Measurements from ENCODE around the gene NUB1.
"Not testable (repeated sequence)": the region's sequence is repeated elsewhere in the genome, so short reads cannot be mapped to it uniquely, and the experiment has no call there.

NUB1 gene

DNA sequence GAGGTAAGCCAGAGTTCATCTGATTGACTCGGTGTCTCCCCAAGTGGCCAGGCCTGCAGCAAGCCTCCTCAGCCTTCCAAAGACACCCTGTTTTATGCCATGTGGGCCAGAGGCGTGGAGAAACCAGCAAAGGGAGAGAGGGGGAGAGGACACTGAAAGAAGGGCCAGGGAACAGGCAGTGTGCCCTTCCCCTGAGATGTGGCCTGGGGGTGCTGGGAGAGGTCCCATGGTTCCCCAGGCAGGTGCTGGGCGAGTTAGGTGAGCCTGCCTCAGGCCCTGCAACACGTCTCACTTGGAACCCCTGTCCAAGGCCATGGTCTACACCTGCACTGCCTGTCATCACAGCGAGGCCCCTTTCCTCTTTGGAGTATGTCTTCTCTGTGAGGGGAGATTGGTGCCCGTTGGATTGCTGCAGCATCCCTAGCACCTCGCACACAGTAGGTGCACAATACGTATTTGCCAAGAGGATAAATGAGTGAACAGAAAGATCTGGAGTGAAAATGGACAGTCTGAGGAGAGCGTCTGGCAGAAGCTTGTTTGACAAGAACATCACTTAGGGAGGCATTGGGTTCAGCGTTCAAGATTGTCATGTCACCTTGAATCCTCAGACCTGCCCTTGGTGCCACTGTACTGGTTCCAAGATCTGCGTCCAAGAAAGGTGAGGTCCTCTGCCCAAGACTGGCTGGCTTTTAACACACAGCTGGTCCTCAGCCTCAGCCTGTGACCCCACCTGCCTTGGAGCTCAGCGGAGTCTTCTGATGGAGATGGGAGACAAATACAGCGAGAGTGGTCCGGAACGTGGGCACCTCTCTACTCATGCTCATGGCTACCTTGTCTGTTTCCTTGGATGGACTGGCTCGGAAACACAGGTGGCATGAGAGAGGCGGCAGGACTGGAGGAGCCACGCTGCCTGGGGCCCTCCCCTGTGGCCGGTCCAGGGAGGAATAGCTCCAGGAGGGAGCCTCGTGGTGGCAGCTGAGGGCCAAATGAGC, 39.8 kb upstream of the NUB1 start:
- H3K9me3 ChIP-seq (replicated peaks in 1 of 2; ENCODE audit: control insufficient read depth in 2 of 2, insufficient read depth in 1 of 2, low read depth in 1 of 2, low read length in 2 of 2) = peaks cover 0 to 6% of the 10 kb centered on the region in 2 donors
- peak overlapping the region; percentile 26 for H3K23ac ChIP-seq (ENCODE audit: low read depth, low read length, poor library complexity)
- H3K79me1 ChIP-seq (ENCODE audit: low read depth, low read length) = peaks cover 2% of the 10 kb centered on the region
- peaks cover 0 to 4% of the 10 kb centered on the region in 2 donors for H3K36me3 ChIP-seq (replicated peaks in 1 of 2; ENCODE audit: control insufficient read depth in 2 of 2, insufficient read depth in 2 of 2, low read length in 2 of 2)
- H3K27me3 ChIP-seq (ENCODE audit: control insufficient read depth in 3 of 3, insufficient read depth in 3 of 3, low read depth in 1 of 3, low read length in 3 of 3) = peaks cover 0 to 11% (median 7%) of the 10 kb centered on the region in 3 experiments
- H3K18ac ChIP-seq (ENCODE audit: low read length) = no peak overlapping the region
- H3K14ac ChIP-seq (ENCODE audit: low read length) = peak overlapping the region; percentile 47
- peak overlapping the region; percentile 24 for H2BK15ac ChIP-seq (ENCODE audit: low read length)
- H2BK5ac ChIP-seq (ENCODE audit: low read length) = no peak overlapping the region
- no peak overlapping the region for H3K27ac ChIP-seq (replicated peaks; ENCODE audit: low read length)
- H2BK12ac ChIP-seq (ENCODE audit: low read length) = peak overlapping the region; percentile 77
- no peak overlapping the region for H2BK120ac ChIP-seq (ENCODE audit: low read depth, low read length)
- no peak overlapping the region for H3K4me2 ChIP-seq (ENCODE audit: insufficient read depth, low read length, poor library complexity, severe bottlenecking)
- no peak overlapping the region for H3K9ac ChIP-seq (ENCODE audit: low read depth, low read length, poor library complexity)
- peaks cover 3 to 4% of the 10 kb centered on the region in 2 donors for H3K4me1 ChIP-seq (ENCODE audit: control insufficient read depth in 2 of 2, insufficient read depth in 1 of 2, low read depth in 1 of 2, low read length in 2 of 2)
- no peak overlapping the region for H3K4ac ChIP-seq (ENCODE audit: low read length)
- no peak overlapping the region for H4K8ac ChIP-seq (ENCODE audit: low read depth, low read length)
- no CpG with 5 or more reads among the region's 20 CpGs for WGBS, 2 donors (ENCODE audit: extremely low coverage in 2 of 2, insufficient read length in 2 of 2, insufficient replicate concordance in 1 of 2)
- H2AK5ac ChIP-seq (ENCODE audit: low read depth, low read length) = peak overlapping the region; percentile 60
- no peak overlapping the region for H3K4me3 ChIP-seq (ENCODE audit: low read length in 2 of 2)
- no peak overlapping the region for H4K91ac ChIP-seq (ENCODE audit: low read depth, low read length, poor library complexity)
- H2AFZ ChIP-seq (ENCODE audit: low read length) = no peak overlapping the region
- no peak for DNase-seq (ENCODE audit: low spot score)

DNA sequence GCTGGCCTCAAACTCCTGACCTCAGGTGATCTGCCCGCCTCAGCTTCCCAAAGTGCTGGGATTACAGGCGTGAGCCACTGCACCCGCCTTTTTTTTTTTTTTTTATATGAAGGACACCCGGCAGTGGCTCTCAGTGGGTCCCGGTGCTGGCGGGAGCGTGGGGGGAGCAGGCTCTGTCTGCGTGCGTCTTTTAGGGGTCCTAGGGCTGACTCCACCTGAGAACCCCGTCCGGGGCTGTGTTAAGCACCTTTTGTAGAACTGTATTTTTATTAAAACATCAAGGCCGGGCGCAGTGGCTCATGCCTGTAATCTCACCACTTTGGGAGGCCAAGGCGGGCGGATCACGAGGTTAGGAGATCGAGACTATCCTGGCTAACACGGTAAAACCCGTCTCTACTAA, 37.4 kb upstream of the NUB1 start:
- H3K9ac ChIP-seq (ENCODE audit: low read depth, low read length, poor library complexity); H3K79me1 ChIP-seq (ENCODE audit: low read depth, low read length); DNase-seq (ENCODE audit: low spot score); H3K18ac ChIP-seq (ENCODE audit: low read length); H3K4me2 ChIP-seq (ENCODE audit: insufficient read depth, low read length, poor library complexity, severe bottlenecking); H2BK120ac ChIP-seq (ENCODE audit: low read depth, low read length); H3K4me1 ChIP-seq (ENCODE audit: control insufficient read depth in 2 of 2, insufficient read depth in 1 of 2, low read depth in 1 of 2, low read length in 2 of 2); H2AK5ac ChIP-seq (ENCODE audit: low read depth, low read length); H2BK15ac ChIP-seq (ENCODE audit: low read length); H2BK12ac ChIP-seq (ENCODE audit: low read length); H3K23ac ChIP-seq (ENCODE audit: low read depth, low read length, poor library complexity); H3K14ac ChIP-seq (ENCODE audit: low read length); H3K4ac ChIP-seq (ENCODE audit: low read length); H4K8ac ChIP-seq (ENCODE audit: low read depth, low read length); H2BK5ac ChIP-seq (ENCODE audit: low read length); H4K91ac ChIP-seq (ENCODE audit: low read depth, low read length, poor library complexity); H3K4me3 ChIP-seq (ENCODE audit: low read length in 2 of 2); H3K9me3 ChIP-seq (replicated peaks in 1 of 2; ENCODE audit: control insufficient read depth in 2 of 2, insufficient read depth in 1 of 2, low read depth in 1 of 2, low read length in 2 of 2); H3K36me3 ChIP-seq (replicated peaks in 1 of 2; ENCODE audit: control insufficient read depth in 2 of 2, insufficient read depth in 2 of 2, low read length in 2 of 2); H2AFZ ChIP-seq (ENCODE audit: low read length); H3K27ac ChIP-seq (replicated peaks; ENCODE audit: low read length): not testable (repeated sequence)
- H3K27me3 ChIP-seq (ENCODE audit: control insufficient read depth in 3 of 3, insufficient read depth in 3 of 3, low read depth in 1 of 3, low read length in 3 of 3) = peaks cover 0 to 26% (median 11%) of the 10 kb centered on the region in 3 experiments
- WGBS, 2 donors (ENCODE audit: extremely low coverage in 2 of 2, insufficient read length in 2 of 2, insufficient replicate concordance in 1 of 2) = no CpG with 5 or more reads among the region's 19 CpGs

DNA sequence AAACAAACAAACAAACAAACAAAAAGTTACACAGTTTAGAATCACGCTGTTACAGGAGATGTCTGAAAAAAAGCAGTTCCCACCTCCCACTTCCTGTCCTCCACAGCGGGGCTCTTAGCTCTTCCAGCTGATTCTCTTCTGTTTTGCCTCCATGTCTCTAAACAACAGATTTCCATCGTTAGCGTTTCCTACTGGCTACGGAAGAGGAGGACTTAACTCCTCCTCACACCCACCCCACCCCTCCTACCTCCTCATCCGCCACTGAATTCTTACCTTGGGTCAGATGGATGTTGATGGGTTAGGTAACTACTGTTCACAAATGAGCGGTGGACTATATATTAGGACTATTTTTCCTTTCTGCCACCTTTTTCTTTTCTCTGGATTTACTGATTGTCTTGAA, 36.8 kb upstream of the NUB1 start:
- Histone ChIP-seq H2BK120ac (ENCODE audit: low read depth, low read length) (no peak overlapping the region), H2AK5ac (ENCODE audit: low read depth, low read length) (no peak overlapping the region), H3K4me2 (ENCODE audit: insufficient read depth, low read length, poor library complexity, severe bottlenecking) (no peak overlapping the region), H3K9ac (ENCODE audit: low read depth, low read length, poor library complexity) (no peak overlapping the region), H2BK12ac (ENCODE audit: low read length) (no peak overlapping the region), H3K4me3 (ENCODE audit: low read length in 2 of 2) (no peak overlapping the region), H4K91ac (ENCODE audit: low read depth, low read length, poor library complexity) (no peak overlapping the region), H3K9me3 (replicated peaks in 1 of 2; ENCODE audit: control insufficient read depth in 2 of 2, insufficient read depth in 1 of 2, low read depth in 1 of 2, low read length in 2 of 2) (no peaks in the 10 kb centered on the region), H2BK15ac (ENCODE audit: low read length) (no peak overlapping the region), H3K14ac (ENCODE audit: low read length) (no peak overlapping the region), H3K4ac (ENCODE audit: low read length) (no peak overlapping the region), H3K79me1 (ENCODE audit: low read depth, low read length) (peaks cover under 1% of the 10 kb centered on the region), H3K18ac (ENCODE audit: low read length) (no peak overlapping the region), H2BK5ac (ENCODE audit: low read length) (no peak overlapping the region), H3K27me3 (ENCODE audit: control insufficient read depth in 3 of 3, insufficient read depth in 3 of 3, low read depth in 1 of 3, low read length in 3 of 3) (peaks cover 0 to 26% (median 7%) of the 10 kb centered on the region in 3 experiments), H3K4me1 (ENCODE audit: control insufficient read depth in 2 of 2, insufficient read depth in 1 of 2, low read depth in 1 of 2, low read length in 2 of 2) (peaks cover 2 to 3% of the 10 kb centered on the region in 2 donors), H4K8ac (ENCODE audit: low read depth, low read length) (no peak overlapping the region), H3K36me3 (replicated peaks in 1 of 2; ENCODE audit: control insufficient read depth in 2 of 2, insufficient read depth in 2 of 2, low read length in 2 of 2) (no peaks in the 10 kb centered on the region), H2AFZ (ENCODE audit: low read length) (peak overlapping the region; percentile 21), H3K23ac (ENCODE audit: low read depth, low read length, poor library complexity) (no peak overlapping the region), H3K27ac (replicated peaks; ENCODE audit: low read length) (no peak overlapping the region)
- WGBS, 2 donors (ENCODE audit: extremely low coverage in 2 of 2, insufficient read length in 2 of 2, insufficient replicate concordance in 1 of 2) = no CpG with 5 or more reads among the region's 7 CpGs
- no peak for DNase-seq (ENCODE audit: low spot score)

DNA sequence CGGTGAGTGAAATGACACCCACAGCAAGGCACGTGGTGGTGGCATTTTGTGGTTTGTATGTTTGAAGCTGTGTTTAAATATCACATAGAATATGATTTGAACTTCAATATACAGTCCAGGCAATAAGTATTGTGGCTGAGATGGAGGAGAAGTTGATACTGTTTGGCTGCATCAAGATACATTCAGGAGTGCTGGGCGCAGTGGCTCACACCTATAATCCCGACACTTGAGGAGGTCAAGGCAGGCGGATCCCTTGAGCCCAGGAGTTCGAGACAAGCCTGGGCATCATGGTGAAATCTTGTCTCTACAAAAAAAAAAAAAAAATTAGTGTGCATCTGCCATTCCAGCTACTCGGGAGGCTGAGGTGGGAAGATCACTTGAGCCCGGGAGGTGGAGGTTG, 35.2 kb upstream of the NUB1 start:
- Histone ChIP-seq H3K4me1 (ENCODE audit: control insufficient read depth in 2 of 2, insufficient read depth in 1 of 2, low read depth in 1 of 2, low read length in 2 of 2) (peaks cover 2 to 3% of the 10 kb centered on the region in 2 donors), H3K4ac (ENCODE audit: low read length) (no peak overlapping the region), H4K91ac (ENCODE audit: low read depth, low read length, poor library complexity) (no peak overlapping the region), H3K27me3 (ENCODE audit: control insufficient read depth in 3 of 3, insufficient read depth in 3 of 3, low read depth in 1 of 3, low read length in 3 of 3) (peaks cover 0 to 26% (median 7%) of the 10 kb centered on the region in 3 experiments), H3K9me3 (replicated peaks in 1 of 2; ENCODE audit: control insufficient read depth in 2 of 2, insufficient read depth in 1 of 2, low read depth in 1 of 2, low read length in 2 of 2) (peaks cover 3 to 4% of the 10 kb centered on the region in 2 donors), H2BK5ac (ENCODE audit: low read length) (no peak overlapping the region), H3K23ac (ENCODE audit: low read depth, low read length, poor library complexity) (no peak overlapping the region), H3K36me3 (replicated peaks in 1 of 2; ENCODE audit: control insufficient read depth in 2 of 2, insufficient read depth in 2 of 2, low read length in 2 of 2) (no peaks in the 10 kb centered on the region), H2BK12ac (ENCODE audit: low read length) (no peak overlapping the region), H2AFZ (ENCODE audit: low read length) (no peak overlapping the region), H2BK15ac (ENCODE audit: low read length) (no peak overlapping the region), H3K14ac (ENCODE audit: low read length) (no peak overlapping the region), H3K4me3 (ENCODE audit: low read length in 2 of 2) (no peak overlapping the region), H3K9ac (ENCODE audit: low read depth, low read length, poor library complexity) (no peak overlapping the region), H3K79me1 (ENCODE audit: low read depth, low read length) (no peaks in the 10 kb centered on the region), H3K18ac (ENCODE audit: low read length) (no peak overlapping the region), H2AK5ac (ENCODE audit: low read depth, low read length) (no peak overlapping the region), H3K27ac (replicated peaks; ENCODE audit: low read length) (no peak overlapping the region), H4K8ac (ENCODE audit: low read depth, low read length) (no peak overlapping the region), H3K4me2 (ENCODE audit: insufficient read depth, low read length, poor library complexity, severe bottlenecking) (no peak overlapping the region), H2BK120ac (ENCODE audit: low read depth, low read length) (no peak overlapping the region)
- WGBS, 2 donors (ENCODE audit: extremely low coverage in 2 of 2, insufficient read length in 2 of 2, insufficient replicate concordance in 1 of 2) = no CpG with 5 or more reads among the region's 8 CpGs
- no peak for DNase-seq (ENCODE audit: low spot score)

All from neuronal stem cell (in vitro differentiated cells).